Measurements from ENCODE around the gene DRC1.

DNA sequence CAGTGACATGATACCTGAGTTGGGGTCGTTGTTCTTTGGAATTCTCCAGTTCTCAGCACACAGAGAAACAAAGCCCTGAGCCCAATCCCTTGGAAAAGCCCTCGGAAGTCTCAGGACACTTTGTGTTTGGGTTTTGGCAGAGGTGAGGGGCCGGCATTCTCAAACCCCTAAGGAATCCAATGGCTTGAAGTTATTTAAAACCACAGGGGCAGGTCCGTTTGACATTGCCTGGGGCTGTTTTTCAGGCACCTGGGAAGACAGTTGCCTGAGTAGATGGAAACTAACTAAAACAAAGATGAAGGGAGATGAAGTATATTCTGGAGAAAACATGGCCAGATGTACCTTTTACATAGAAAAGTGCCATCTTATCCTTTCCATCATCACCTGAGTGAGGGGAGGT, 98.7 kb downstream of the DRC1 start:
- TF ChIP-seq, protein P1, sequence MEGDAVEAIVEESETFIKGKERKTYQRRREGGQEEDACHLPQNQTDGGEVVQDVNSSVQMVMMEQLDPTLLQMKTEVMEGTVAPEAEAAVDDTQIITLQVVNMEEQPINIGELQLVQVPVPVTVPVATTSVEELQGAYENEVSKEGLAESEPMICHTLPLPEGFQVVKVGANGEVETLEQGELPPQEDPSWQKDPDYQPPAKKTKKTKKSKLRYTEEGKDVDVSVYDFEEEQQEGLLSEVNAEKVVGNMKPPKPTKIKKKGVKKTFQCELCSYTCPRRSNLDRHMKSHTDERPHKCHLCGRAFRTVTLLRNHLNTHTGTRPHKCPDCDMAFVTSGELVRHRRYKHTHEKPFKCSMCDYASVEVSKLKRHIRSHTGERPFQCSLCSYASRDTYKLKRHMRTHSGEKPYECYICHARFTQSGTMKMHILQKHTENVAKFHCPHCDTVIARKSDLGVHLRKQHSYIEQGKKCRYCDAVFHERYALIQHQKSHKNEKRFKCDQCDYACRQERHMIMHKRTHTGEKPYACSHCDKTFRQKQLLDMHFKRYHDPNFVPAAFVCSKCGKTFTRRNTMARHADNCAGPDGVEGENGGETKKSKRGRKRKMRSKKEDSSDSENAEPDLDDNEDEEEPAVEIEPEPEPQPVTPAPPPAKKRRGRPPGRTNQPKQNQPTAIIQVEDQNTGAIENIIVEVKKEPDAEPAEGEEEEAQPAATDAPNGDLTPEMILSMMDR (IDR thresholded peaks at IDR 0.05) = no peak
- no peak for TF ChIP-seq POLR2A (IDR thresholded peaks at IDR 0.05; ENCODE audit: low read depth)
- TF ChIP-seq EP300 (IDR thresholded peaks at IDR 0.05) = no peak

Measured in esophagus muscularis mucosa (tissue), 4 donors.